Thyroid gland (tissue), 4 donors: ENCODE data around the gene GAL3ST2. TPM values are rescaled to one million over a fixed set of nuclear protein-coding genes. Genes with fewer than 3 reads are reported as not detected.
A peak's percentile ranks its signal among the peaks of the same experiment; 100 is the strongest.

Experiments
- DNase-seq, 2 donors: peaks; one replicate each; pipeline ENCODE4 v3.0.0-alpha.2; 2019
- H3K27ac ChIP-seq, 3 donors: fragments of 200-600 bp; sonication (generic); 1 replicate in 2 of 3; 2 replicates in 1 of 3; pipeline ENCODE4 v1.5.1; 2016 to 2019; ENCODE audit warnings: mild to moderate bottlenecking in 1 of 3, moderate library complexity in 1 of 3
- H3K27me3 ChIP-seq: fragments of 200-600 bp; sonication (generic); one replicate; pipeline ENCODE4 v1.5.1; 2019
- H3K36me3 ChIP-seq, 2 donors: fragments of 200-600 bp; sonication (generic); one replicate each; pipeline ENCODE4 v1.5.1; 2016 to 2019
- H3K4me1 ChIP-seq, 2 donors: fragments of 200-600 bp; sonication (generic); one replicate each; pipeline ENCODE4 v1.5.1; 2017 to 2019
- H3K4me3 ChIP-seq, 3 donors: fragments of 200-600 bp; sonication (generic); replicated peaks in 1 of 3; 1 replicate in 2 of 3; 2 replicates in 1 of 3; pipeline ENCODE4 v1.5.1; 2016; ENCODE audit warnings: mild to moderate bottlenecking in 1 of 3
- H3K9me3 ChIP-seq: fragments of 200-600 bp; sonication (generic); one replicate; pipeline ENCODE4 v1.5.1; 2017
- POLR2A ChIP-seq, 2 donors: fragments of 450-650 bp; IDR thresholded peaks; one replicate each; pipeline ENCODE4 v1.6.1; 2017; ENCODE audit warnings: antibody characterized with exemption in 2 of 2, mild to moderate bottlenecking in 2 of 2, moderate library complexity in 1 of 2
- whole genome bisulfite sequencing, 2 donors: methylation state at CpG; one replicate each; pipeline ENCODE4 v1.1.5; 2017; 5-methylcytosine and 5-hydroxymethylcytosine counted together
- intact Hi-C: fragments of 100-400 bp; cut with DNase I; formaldehyde crosslinking; loops from one replicate; pipeline ENCODE4 v1.15.1; 2023
- total RNA-seq, 4 donors: library from RNA; depleted of rRNA; stranded (reverse); fragments of >200 nt; gene quantifications; one replicate each; pipeline ENCODE4 v1.2.3, GENCODE V29; 2016
- TF ChIP-seq, protein P1 (sequence below), 6 experiments: fragments of 200-600 bp in 3 of 6; fragments of 450-650 bp in 3 of 6; sonication (generic) in 3 of 6; IDR thresholded peaks; one replicate each; pipeline ENCODE4 v1.5.1; 2016 to 2019; ENCODE audit warnings: antibody characterized with exemption in 6 of 6, mild to moderate bottlenecking in 2 of 6, inconsistent platforms in 1 of 6, moderate library complexity in 1 of 6

GAL3ST2 gene
- total RNA-seq, 4 donors from 2014 or later = not detected

DNA sequence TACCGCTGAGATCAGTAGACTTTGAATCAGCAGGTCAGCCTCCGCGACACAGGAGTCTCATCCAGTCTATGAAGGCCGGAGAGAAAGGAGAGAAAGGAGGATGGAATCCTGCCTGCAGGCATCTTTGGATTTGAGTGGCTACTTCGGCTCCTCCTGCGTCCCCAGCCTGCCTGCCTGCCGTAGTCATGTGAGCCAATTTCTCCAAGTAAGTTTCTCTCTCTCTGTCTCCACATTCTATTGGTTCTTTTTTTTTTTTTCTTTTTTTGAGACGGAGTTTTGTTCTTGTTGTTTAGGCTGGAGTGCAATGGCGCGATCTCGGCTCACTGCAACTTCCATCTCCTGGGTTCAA, 65.4 kb downstream of the GAL3ST2 start:
- no peak for DNase-seq
- TF ChIP-seq, protein P1, sequence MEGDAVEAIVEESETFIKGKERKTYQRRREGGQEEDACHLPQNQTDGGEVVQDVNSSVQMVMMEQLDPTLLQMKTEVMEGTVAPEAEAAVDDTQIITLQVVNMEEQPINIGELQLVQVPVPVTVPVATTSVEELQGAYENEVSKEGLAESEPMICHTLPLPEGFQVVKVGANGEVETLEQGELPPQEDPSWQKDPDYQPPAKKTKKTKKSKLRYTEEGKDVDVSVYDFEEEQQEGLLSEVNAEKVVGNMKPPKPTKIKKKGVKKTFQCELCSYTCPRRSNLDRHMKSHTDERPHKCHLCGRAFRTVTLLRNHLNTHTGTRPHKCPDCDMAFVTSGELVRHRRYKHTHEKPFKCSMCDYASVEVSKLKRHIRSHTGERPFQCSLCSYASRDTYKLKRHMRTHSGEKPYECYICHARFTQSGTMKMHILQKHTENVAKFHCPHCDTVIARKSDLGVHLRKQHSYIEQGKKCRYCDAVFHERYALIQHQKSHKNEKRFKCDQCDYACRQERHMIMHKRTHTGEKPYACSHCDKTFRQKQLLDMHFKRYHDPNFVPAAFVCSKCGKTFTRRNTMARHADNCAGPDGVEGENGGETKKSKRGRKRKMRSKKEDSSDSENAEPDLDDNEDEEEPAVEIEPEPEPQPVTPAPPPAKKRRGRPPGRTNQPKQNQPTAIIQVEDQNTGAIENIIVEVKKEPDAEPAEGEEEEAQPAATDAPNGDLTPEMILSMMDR (IDR thresholded peaks at IDR 0.05) = no peak
- TF ChIP-seq POLR2A (IDR thresholded peaks at IDR 0.05) = no peak
- Histone ChIP-seq H3K27ac (no peak overlapping the region), H3K4me3 (no peak overlapping the region), H3K9me3 (no peaks in the 10 kb centered on the region), H3K27me3 (no peaks in the 10 kb centered on the region), H3K4me1 (peaks cover 3 to 7% of the 10 kb centered on the region in 2 donors), H3K36me3 (no peaks in the 10 kb centered on the region)
- 83 to 85% methylated on average over 11 of the region's 11 CpGs for WGBS, 2 donors
- intact Hi-C loops = no loop called here

DNA sequence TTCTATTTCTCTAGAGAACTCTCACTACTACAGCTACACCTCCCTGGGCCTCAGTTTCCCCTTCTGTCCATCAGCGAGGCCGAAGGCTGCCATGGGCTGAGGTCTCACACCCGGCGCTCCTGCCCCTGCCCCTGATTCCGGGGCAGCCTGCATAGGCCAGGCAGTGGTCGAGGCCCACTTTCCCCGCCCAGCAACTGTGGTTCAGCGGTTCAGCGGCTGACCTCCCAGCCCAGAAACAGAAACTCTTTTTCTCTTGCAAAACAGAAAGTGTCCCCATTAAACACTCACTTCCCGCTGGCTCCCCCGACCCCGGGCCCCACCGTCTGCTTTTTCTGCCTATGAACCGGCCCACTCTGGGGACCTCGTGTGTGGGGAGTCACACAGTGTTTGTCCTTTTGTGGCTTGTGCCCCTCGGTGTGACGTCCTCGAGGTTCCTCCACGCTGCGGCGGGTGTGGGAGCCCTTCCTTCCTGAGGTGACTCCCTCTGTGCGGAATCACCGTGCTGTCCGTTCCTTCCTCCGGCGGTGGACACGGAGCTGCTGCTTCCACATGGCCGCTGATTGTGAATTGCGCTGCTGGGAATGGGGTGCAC, 66.1 kb downstream of the GAL3ST2 start:
- H3K36me3 ChIP-seq = no peaks in the 10 kb centered on the region
- no peaks in the 10 kb centered on the region for H3K27me3 ChIP-seq
- TF ChIP-seq, protein P1 (IDR thresholded peaks at IDR 0.05) = no peak
- TF ChIP-seq POLR2A (IDR thresholded peaks at IDR 0.05) = no peak
- intact Hi-C loops = no loop called here
- peak; percentile 22 to 25 for DNase-seq
- peak overlapping the region in 1 of 3 donors; percentile 23 for H3K27ac ChIP-seq
- H3K4me1 ChIP-seq = peaks cover 3 to 7% of the 10 kb centered on the region in 2 donors
- H3K9me3 ChIP-seq = no peaks in the 10 kb centered on the region
- WGBS, 2 donors = 49 to 73% methylated on average over 28 to 29 of the region's 29 CpGs
- no peak overlapping the region for H3K4me3 ChIP-seq

DNA sequence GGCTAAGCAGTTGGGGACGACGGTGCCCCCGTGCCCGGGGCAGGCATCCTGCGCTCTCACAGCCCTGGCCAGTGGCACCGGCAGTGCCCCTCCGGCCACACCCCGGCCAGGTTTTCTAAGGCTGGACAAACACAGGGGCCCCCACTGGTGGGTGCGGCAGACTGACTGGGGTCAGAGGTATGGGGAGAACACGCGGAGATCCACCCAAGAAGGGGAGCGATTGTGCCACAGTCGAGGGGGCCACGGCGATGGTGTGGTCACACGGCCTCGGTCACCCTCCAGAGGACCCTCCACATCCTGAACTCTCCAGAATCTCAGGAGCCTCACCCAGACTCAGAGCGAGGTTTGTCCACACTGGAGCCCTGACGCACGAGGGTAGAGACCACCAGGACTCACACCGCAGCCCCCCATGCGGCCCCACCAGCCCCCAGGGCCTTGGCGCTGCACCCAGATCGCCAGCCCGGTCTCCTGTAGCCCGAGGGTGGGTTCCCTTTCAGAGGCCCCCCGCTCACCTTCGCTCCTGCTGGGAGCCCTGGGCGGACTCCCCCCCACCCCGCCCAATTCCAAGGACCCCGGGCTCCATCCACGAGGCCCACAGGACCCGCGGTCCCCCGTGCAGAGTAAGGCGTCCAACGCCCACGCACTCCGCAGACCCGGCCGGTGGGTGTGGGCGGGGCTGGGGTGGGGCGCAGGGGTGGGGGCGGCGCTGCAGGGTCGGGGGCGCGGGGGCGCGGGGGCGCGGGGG, 66.9 kb downstream of the GAL3ST2 start:
- no peaks in the 10 kb centered on the region for H3K36me3 ChIP-seq
- H3K4me1 ChIP-seq = peaks cover 3 to 7% of the 10 kb centered on the region in 2 donors
- no peaks in the 10 kb centered on the region for H3K27me3 ChIP-seq
- 71 to 76% methylated on average over 9 to 29 of the region's 52 CpGs for WGBS, 2 donors
- no peak for DNase-seq
- H3K27ac ChIP-seq = peak overlapping the region; percentile 10 to 45 (median 23)
- H3K9me3 ChIP-seq = no peaks in the 10 kb centered on the region
- intact Hi-C loops = no loop called here
- peak overlapping the region in 1 of 3 donors; percentile 15 for H3K4me3 ChIP-seq
- TF ChIP-seq, protein P1 (IDR thresholded peaks at IDR 0.05) = no peak
- no peak for TF ChIP-seq POLR2A (IDR thresholded peaks at IDR 0.05)

DNA sequence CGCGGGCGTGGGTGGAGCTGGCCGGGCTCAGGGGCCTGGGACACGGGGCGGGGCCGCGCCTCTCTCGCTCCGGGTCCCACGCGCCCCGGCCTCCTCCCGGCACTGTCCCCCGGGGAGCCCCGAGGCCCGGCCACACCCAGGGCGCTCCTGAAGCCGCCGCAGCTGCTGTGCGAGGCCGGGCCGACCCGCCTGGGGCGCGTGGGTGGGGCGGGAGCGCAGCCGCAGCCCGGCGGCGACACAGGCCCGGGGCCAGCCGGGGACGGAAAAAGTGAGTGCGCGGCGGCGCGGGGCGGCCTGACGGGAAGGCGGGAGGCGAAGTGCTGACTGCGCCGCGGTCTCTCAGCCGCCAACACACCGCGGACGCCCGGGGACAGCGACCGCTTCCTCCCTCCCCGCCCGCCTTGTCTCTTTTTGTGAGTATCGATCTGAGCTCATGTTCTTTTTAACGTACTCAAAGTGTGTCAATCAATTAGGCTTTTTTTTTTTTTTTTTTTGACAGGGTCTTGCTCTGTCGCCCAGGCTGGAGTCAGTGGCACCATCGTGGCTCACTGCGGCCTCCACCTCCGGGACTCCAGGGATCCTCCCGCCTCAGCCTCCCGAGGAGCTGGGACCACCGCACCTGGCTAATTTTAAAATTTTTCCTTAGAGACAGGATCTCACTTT, 67.6 kb downstream of the GAL3ST2 start:
- H3K27me3 ChIP-seq = no peaks in the 10 kb centered on the region
- no peaks in the 10 kb centered on the region for H3K9me3 ChIP-seq
- TF ChIP-seq POLR2A (IDR thresholded peaks at IDR 0.05) = no peak
- TF ChIP-seq, protein P1 (IDR thresholded peaks at IDR 0.05) = peak in 3 of 6 experiments; percentile 23 to 34 (median 33)
- peak overlapping the region in 1 of 3 donors; percentile 15 for H3K4me3 ChIP-seq
- H3K27ac ChIP-seq = peak overlapping the region in 1 of 3 donors; percentile 28
- 14 to 15% methylated on average over 28 of the region's 65 CpGs for WGBS, 2 donors
- intact Hi-C loops = no loop called here
- no peaks in the 10 kb centered on the region for H3K36me3 ChIP-seq
- H3K4me1 ChIP-seq = peaks cover 3 to 7% of the 10 kb centered on the region in 2 donors
- DNase-seq = peak; percentile 71 to 73
